Uterus (tissue), 4 donors: ENCODE data around the gene SUPT3H. TPM values are rescaled to one million over a fixed set of nuclear protein-coding genes. Genes with fewer than 3 reads are reported as not detected.

Source experiments
- DNase-seq, 2 donors: peaks; one replicate each; pipeline ENCODE4 v3.0.0-alpha.2; 2019 to 2020
- H3K27ac ChIP-seq, 2 donors: fragments of 200-600 bp; sonication (generic); 1 replicate in 1 of 2; 2 replicates in 1 of 2; pipeline ENCODE4 v1.5.1; 2016 to 2018
- H3K27me3 ChIP-seq, 2 donors: fragments of 200-600 bp; sonication (generic); one replicate each; pipeline ENCODE4 v1.5.1; 2018 to 2019; ENCODE audit warnings: control low read depth in 1 of 2
- H3K36me3 ChIP-seq, 2 donors: fragments of 200-600 bp; sonication (generic); one replicate each; pipeline ENCODE4 v1.5.1; 2019; ENCODE audit warnings: control low read depth in 1 of 2
- H3K4me1 ChIP-seq, 2 donors: fragments of 200-600 bp; sonication (generic); one replicate each; pipeline ENCODE4 v1.5.1; 2018 to 2019; ENCODE audit warnings: control low read depth in 1 of 2
- H3K4me3 ChIP-seq, 2 donors: fragments of 200-600 bp; sonication (generic); 1 replicate in 1 of 2; 2 replicates in 1 of 2; pipeline ENCODE4 v1.5.1; 2018 to 2019; ENCODE audit warnings: mild to moderate bottlenecking in 1 of 2
- H3K9me3 ChIP-seq, 2 donors: fragments of 200-600 bp; sonication (generic); one replicate each; pipeline ENCODE4 v1.5.1; 2019; ENCODE audit warnings: control low read depth in 1 of 2
- CTCF ChIP-seq, 4 experiments: fragments of 200-600 bp in 2 of 4; fragments of 450-650 bp in 2 of 4; sonication (generic) in 2 of 4; IDR thresholded peaks; one replicate each; pipeline ENCODE4 v1.5.1; 2016 to 2019; ENCODE audit warnings: antibody characterized with exemption in 4 of 4, mild to moderate bottlenecking in 2 of 4, moderate library complexity in 1 of 4
- POLR2A ChIP-seq, 2 donors: fragments of 450-650 bp; IDR thresholded peaks; one replicate each; pipeline ENCODE4 v1.6.1; 2016; ENCODE audit warnings: antibody characterized with exemption in 2 of 2, mild to moderate bottlenecking in 1 of 2, moderate library complexity in 1 of 2
- intact Hi-C: fragments of 100-400 bp; cut with DNase I; formaldehyde crosslinking; loops from one replicate; pipeline ENCODE4 v1.15.1; 2023; ENCODE audit warnings: low total_unique reads
- total RNA-seq, 4 donors: library from RNA; depleted of rRNA in 3 of 4; stranded (reverse); fragments of >200 nt in 3 of 4; gene quantifications; one replicate each; pipeline versions ENCODE4 v1.1.0 to v1.2.4, GENCODE V29; 2014 to 2023
- donor health status: DM: yes; HTN: yes; CAD: no.

Gene SUPT3H
- total RNA-seq, 4 donors from 2014 or later: 1.3 to 14.9 (median 7.6) TPM

- Histone ChIP-seq H3K27ac (no peak overlapping the region), H3K27me3 (no peaks in the 10 kb centered on the region), H3K36me3 (no peaks in the 10 kb centered on the region), H3K9me3 (no peaks in the 10 kb centered on the region), H3K4me3 (no peak overlapping the region), H3K4me1 (no peaks in the 10 kb centered on the region)
- no peak for DNase-seq
- intact Hi-C loops: no loop called here
- TF ChIP-seq CTCF (IDR thresholded peaks at IDR 0.05): no peak
- TF ChIP-seq POLR2A (IDR thresholded peaks at IDR 0.05): no peak
Observed at GRCh38 chr6:45003387-45003786, 374.3 kb downstream of the SUPT3H start.

- intact Hi-C loops: no loop called here
- no peaks in the 10 kb centered on the region for H3K36me3 ChIP-seq
- no peaks in the 10 kb centered on the region for H3K4me1 ChIP-seq
- DNase-seq: no peak
- H3K4me3 ChIP-seq: no peak overlapping the region
- H3K27me3 ChIP-seq: no peaks in the 10 kb centered on the region
- TF ChIP-seq POLR2A (IDR thresholded peaks at IDR 0.05): no peak
- TF ChIP-seq CTCF (IDR thresholded peaks at IDR 0.05): no peak
- H3K9me3 ChIP-seq: no peaks in the 10 kb centered on the region
- H3K27ac ChIP-seq: no peak overlapping the region
Observed at GRCh38 chr6:45002390-45003105, 375.2 kb downstream of the SUPT3H start.

GRCh38 chr6:45001663-45002062, 376.1 kb downstream of the SUPT3H start:
- no peaks in the 10 kb centered on the region for H3K9me3 ChIP-seq
- H3K4me3 ChIP-seq: no peak overlapping the region
- no peaks in the 10 kb centered on the region for H3K36me3 ChIP-seq
- no peak overlapping the region for H3K27ac ChIP-seq
- no peaks in the 10 kb centered on the region for H3K4me1 ChIP-seq
- TF ChIP-seq POLR2A (IDR thresholded peaks at IDR 0.05): no peak
- TF ChIP-seq CTCF (IDR thresholded peaks at IDR 0.05): no peak
- intact Hi-C loops: no loop called here
- no peak for DNase-seq
- no peaks in the 10 kb centered on the region for H3K27me3 ChIP-seq

GRCh38 chr6:45000833-45001232, 376.9 kb downstream of the SUPT3H start:
- Histone ChIP-seq H3K9me3 (no peaks in the 10 kb centered on the region), H3K27me3 (no peaks in the 10 kb centered on the region), H3K4me3 (no peak overlapping the region), H3K4me1 (no peaks in the 10 kb centered on the region), H3K36me3 (no peaks in the 10 kb centered on the region), H3K27ac (no peak overlapping the region)
- intact Hi-C loops: no loop called here
- TF ChIP-seq POLR2A (IDR thresholded peaks at IDR 0.05): no peak
- no peak for TF ChIP-seq CTCF (IDR thresholded peaks at IDR 0.05)
- no peak for DNase-seq

GRCh38 chr6:44999066-44999465, 378.7 kb downstream of the SUPT3H start:
- Histone ChIP-seq H3K4me3 (no peak overlapping the region), H3K27me3 (no peaks in the 10 kb centered on the region), H3K27ac (no peak overlapping the region), H3K4me1 (no peaks in the 10 kb centered on the region), H3K9me3 (no peaks in the 10 kb centered on the region), H3K36me3 (no peaks in the 10 kb centered on the region)
- intact Hi-C loops: no loop called here
- no peak for DNase-seq
- no peak for TF ChIP-seq CTCF (IDR thresholded peaks at IDR 0.05)
- no peak for TF ChIP-seq POLR2A (IDR thresholded peaks at IDR 0.05)
